ENCODE results near the gene STARD9.

DNA sequence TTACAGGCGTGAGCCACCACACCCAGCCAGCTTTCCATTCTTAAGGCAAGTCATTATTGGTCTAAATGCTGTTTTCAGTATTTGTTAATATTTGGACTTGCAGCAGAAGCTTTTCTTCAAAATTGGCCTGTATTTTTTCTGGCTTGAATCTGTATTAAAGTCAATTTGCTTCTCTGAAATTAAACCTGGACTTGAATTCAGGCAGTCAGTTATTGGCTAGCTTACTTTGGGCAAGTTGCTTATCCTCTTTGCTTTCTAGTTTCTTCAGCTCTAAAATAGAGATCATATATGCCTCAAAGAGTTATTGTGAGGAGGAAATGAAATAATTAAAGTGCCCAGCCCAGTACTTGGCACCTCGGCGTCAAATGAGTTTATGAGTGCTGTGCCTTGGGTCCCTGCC, 17.3 kb downstream of the STARD9 start:
- TF ChIP-seq GABPA (IDR thresholded peaks at IDR 0.05; ENCODE audit: low read depth) = no peak
- TF ChIP-seq, protein P1, sequence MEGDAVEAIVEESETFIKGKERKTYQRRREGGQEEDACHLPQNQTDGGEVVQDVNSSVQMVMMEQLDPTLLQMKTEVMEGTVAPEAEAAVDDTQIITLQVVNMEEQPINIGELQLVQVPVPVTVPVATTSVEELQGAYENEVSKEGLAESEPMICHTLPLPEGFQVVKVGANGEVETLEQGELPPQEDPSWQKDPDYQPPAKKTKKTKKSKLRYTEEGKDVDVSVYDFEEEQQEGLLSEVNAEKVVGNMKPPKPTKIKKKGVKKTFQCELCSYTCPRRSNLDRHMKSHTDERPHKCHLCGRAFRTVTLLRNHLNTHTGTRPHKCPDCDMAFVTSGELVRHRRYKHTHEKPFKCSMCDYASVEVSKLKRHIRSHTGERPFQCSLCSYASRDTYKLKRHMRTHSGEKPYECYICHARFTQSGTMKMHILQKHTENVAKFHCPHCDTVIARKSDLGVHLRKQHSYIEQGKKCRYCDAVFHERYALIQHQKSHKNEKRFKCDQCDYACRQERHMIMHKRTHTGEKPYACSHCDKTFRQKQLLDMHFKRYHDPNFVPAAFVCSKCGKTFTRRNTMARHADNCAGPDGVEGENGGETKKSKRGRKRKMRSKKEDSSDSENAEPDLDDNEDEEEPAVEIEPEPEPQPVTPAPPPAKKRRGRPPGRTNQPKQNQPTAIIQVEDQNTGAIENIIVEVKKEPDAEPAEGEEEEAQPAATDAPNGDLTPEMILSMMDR (IDR thresholded peaks at IDR 0.05) = no peak
- no peak for TF ChIP-seq POLR2AphosphoS5 (IDR thresholded peaks at IDR 0.05; ENCODE audit: low read depth, low read length)
- no peak for TF ChIP-seq RAD21 (IDR thresholded peaks at IDR 0.05; ENCODE audit: low read length)
- TF ChIP-seq EP300 (IDR thresholded peaks at IDR 0.05; ENCODE audit: borderline replicate concordance in 1 of 2, low read depth in 1 of 2, low read length in 1 of 2) = no peak
- TF ChIP-seq, protein P2, sequence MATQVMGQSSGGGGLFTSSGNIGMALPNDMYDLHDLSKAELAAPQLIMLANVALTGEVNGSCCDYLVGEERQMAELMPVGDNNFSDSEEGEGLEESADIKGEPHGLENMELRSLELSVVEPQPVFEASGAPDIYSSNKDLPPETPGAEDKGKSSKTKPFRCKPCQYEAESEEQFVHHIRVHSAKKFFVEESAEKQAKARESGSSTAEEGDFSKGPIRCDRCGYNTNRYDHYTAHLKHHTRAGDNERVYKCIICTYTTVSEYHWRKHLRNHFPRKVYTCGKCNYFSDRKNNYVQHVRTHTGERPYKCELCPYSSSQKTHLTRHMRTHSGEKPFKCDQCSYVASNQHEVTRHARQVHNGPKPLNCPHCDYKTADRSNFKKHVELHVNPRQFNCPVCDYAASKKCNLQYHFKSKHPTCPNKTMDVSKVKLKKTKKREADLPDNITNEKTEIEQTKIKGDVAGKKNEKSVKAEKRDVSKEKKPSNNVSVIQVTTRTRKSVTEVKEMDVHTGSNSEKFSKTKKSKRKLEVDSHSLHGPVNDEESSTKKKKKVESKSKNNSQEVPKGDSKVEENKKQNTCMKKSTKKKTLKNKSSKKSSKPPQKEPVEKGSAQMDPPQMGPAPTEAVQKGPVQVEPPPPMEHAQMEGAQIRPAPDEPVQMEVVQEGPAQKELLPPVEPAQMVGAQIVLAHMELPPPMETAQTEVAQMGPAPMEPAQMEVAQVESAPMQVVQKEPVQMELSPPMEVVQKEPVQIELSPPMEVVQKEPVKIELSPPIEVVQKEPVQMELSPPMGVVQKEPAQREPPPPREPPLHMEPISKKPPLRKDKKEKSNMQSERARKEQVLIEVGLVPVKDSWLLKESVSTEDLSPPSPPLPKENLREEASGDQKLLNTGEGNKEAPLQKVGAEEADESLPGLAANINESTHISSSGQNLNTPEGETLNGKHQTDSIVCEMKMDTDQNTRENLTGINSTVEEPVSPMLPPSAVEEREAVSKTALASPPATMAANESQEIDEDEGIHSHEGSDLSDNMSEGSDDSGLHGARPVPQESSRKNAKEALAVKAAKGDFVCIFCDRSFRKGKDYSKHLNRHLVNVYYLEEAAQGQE (IDR thresholded peaks at IDR 0.05; ENCODE audit: low read depth, low read length) = no peak
- TF ChIP-seq SIN3A (IDR thresholded peaks at IDR 0.05; ENCODE audit: borderline replicate concordance, low read depth, low read length) = no peak
- TF ChIP-seq GATA2 (CRISPR knock-in tag; IDR thresholded peaks at IDR 0.05) = no peak
- no peak for TF ChIP-seq EZH2phosphoT487 (IDR thresholded peaks at IDR 0.05; ENCODE audit: borderline replicate concordance, low read depth)
- no peak for TF ChIP-seq CHD2 (IDR thresholded peaks at IDR 0.05; ENCODE audit: low read length, partially characterized antibody)
- TF ChIP-seq RXRA (IDR thresholded peaks at IDR 0.05; ENCODE audit: borderline replicate concordance, low read depth) = no peak
- TF ChIP-seq TAF1 (IDR thresholded peaks at IDR 0.05; ENCODE audit: borderline replicate concordance, low read depth, low read length) = no peak
- no peak for TF ChIP-seq SMC3 (IDR thresholded peaks at IDR 0.05; ENCODE audit: low read depth, low read length)
- no peak for TF ChIP-seq MEF2A (IDR thresholded peaks at IDR 0.05; ENCODE audit: borderline replicate concordance, low read depth)
